ENCODE results near the gene SNRNP48.

- TF ChIP-seq, protein P1, sequence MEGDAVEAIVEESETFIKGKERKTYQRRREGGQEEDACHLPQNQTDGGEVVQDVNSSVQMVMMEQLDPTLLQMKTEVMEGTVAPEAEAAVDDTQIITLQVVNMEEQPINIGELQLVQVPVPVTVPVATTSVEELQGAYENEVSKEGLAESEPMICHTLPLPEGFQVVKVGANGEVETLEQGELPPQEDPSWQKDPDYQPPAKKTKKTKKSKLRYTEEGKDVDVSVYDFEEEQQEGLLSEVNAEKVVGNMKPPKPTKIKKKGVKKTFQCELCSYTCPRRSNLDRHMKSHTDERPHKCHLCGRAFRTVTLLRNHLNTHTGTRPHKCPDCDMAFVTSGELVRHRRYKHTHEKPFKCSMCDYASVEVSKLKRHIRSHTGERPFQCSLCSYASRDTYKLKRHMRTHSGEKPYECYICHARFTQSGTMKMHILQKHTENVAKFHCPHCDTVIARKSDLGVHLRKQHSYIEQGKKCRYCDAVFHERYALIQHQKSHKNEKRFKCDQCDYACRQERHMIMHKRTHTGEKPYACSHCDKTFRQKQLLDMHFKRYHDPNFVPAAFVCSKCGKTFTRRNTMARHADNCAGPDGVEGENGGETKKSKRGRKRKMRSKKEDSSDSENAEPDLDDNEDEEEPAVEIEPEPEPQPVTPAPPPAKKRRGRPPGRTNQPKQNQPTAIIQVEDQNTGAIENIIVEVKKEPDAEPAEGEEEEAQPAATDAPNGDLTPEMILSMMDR (IDR thresholded peaks at IDR 0.05) = no peak
- TF ChIP-seq POLR2A (IDR thresholded peaks at IDR 0.05) = no peak
Measured at GRCh38 chr6:7646394-7646793, 56.4 kb downstream of the SNRNP48 start.

Data from thyroid gland (tissue), 4 donors.